Nephron progenitor cell (in vitro differentiated cells): ENCODE results near the gene EVA1A.

Experiments used
- DNase-seq: peaks from one replicate; pipeline ENCODE4 v3.0.0; 2021
- H3K27ac Mint-ChIP-seq: 2 replicates; pipeline ENCODE4 v1.8.0; 2021; ENCODE audit warnings: mild to moderate bottlenecking, moderate library complexity, mixed read lengths
- H3K27me3 Mint-ChIP-seq: 2 replicates; pipeline ENCODE4 v1.8.0; 2021; ENCODE audit warnings: mild to moderate bottlenecking, low read depth, mixed read lengths; ENCODE audit not compliant: poor library complexity
- H3K36me3 Mint-ChIP-seq: 2 replicates; pipeline ENCODE4 v1.8.0; 2021; ENCODE audit warnings: low read depth, mixed read lengths
- H3K4me1 Mint-ChIP-seq: 2 replicates; pipeline ENCODE4 v1.8.0; 2021; ENCODE audit warnings: mixed read lengths
- H3K4me3 Mint-ChIP-seq: 2 replicates; pipeline ENCODE4 v1.8.0; 2021; ENCODE audit warnings: mild to moderate bottlenecking, moderate library complexity, mixed read lengths
- H3K9me3 Mint-ChIP-seq: 2 replicates; pipeline ENCODE4 v1.8.0; 2021; ENCODE audit warnings: mild to moderate bottlenecking, moderate library complexity, mixed read lengths
- TF ChIP-seq, protein P1 (sequence below): fragments of 200-600 bp; sonication (generic); IDR thresholded peaks from 2 replicates; pipeline ENCODE4 v1.5.0; 2021; ENCODE audit warnings: antibody characterized with exemption

Gene EVA1A

DNA sequence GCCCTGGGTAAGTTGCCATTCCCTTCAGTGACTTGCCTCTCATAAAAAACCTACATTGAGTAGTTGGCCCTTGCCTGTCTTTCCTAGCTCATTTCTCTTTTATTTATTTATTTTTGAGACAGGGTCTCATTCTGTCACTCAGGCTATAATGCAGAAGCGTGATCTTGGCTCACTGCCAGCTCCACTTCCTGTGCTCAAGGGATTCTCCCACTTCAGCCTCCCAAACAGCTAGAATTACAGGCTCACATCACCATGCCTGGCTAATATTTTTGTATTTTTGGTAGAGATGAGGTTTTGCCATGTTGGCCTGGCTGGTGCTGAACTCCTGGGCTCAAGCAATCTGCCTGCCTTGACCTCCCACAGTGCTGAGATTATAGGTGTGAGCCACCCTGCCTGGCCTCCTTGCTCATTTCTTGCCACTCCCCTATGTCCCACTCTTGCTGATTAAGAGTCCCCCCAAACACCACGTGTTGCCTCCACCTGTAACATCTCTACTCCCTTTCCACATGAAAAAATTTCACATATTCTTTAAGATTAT, 12.6 kb downstream of the EVA1A start:
- TF ChIP-seq, protein P1, sequence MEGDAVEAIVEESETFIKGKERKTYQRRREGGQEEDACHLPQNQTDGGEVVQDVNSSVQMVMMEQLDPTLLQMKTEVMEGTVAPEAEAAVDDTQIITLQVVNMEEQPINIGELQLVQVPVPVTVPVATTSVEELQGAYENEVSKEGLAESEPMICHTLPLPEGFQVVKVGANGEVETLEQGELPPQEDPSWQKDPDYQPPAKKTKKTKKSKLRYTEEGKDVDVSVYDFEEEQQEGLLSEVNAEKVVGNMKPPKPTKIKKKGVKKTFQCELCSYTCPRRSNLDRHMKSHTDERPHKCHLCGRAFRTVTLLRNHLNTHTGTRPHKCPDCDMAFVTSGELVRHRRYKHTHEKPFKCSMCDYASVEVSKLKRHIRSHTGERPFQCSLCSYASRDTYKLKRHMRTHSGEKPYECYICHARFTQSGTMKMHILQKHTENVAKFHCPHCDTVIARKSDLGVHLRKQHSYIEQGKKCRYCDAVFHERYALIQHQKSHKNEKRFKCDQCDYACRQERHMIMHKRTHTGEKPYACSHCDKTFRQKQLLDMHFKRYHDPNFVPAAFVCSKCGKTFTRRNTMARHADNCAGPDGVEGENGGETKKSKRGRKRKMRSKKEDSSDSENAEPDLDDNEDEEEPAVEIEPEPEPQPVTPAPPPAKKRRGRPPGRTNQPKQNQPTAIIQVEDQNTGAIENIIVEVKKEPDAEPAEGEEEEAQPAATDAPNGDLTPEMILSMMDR = no peak
- peaks cover 15% of the 10 kb centered on the region for H3K36me3 Mint-ChIP-seq
- no peak for DNase-seq
- peaks cover 46% of the 10 kb centered on the region for H3K4me1 Mint-ChIP-seq
- H3K9me3 Mint-ChIP-seq = no peaks in the 10 kb centered on the region
- H3K27me3 Mint-ChIP-seq = no peaks in the 10 kb centered on the region
- peak overlapping the region; percentile 6 for H3K27ac Mint-ChIP-seq
- no peak overlapping the region for H3K4me3 Mint-ChIP-seq

DNA sequence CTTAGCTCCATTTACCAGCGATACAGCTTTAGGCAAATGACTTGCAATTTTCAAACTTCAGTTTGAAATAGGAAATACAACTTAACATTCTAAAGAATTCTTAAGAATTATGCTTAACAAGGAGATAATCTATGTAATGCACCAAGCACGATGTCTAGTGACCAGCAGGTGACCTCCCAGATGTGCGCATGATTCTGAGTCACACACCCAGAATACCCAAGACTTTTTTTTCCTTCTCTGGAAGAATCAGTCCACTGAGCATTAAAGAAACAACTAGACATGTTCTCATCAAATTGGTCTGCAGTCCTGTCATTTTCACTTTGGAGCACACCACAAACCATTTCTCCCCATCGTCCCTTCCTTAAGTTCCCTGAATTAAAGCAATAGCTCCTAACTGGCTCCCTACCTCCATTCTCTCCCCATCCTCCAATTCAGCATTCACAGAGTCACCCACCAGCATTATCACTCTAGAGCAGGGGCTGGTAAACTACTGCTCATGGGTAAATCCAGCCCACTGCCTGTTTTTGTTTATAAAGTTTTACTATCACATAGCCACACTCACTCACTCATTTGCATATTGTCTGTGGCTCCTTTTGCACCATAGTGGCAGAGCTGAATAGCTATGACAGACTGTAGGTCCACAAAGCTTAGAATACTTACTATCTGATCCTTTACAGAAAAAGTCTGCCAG, 13.2 kb downstream of the EVA1A start:
- H3K9me3 Mint-ChIP-seq = peaks cover 1% of the 10 kb centered on the region
- DNase-seq = no peak
- no peaks in the 10 kb centered on the region for H3K27me3 Mint-ChIP-seq
- H3K36me3 Mint-ChIP-seq = peaks cover 15% of the 10 kb centered on the region
- no peak overlapping the region for H3K27ac Mint-ChIP-seq
- peaks cover 40% of the 10 kb centered on the region for H3K4me1 Mint-ChIP-seq
- no peak overlapping the region for H3K4me3 Mint-ChIP-seq
- TF ChIP-seq, protein P1 = no peak

DNA sequence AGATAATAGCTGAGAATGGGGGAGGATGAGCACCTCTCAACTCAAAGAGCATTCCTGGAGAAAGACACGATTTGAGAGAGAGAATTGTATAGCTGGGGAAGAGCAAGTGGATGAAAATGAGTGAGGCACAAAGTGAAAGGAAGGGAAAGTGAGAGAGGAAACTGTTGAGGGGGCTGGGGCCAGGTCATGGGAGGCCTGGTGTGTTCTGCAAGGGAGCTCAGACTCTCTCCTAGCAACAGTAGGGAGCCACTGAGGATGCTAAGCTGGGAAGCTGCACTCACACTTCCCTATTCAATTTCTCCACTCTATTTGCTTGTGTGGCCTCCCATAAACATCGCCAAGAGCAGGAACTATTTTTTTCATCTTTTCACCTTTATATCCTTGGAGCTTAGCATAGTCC, 14.8 kb downstream of the EVA1A start:
- peaks cover 22% of the 10 kb centered on the region for H3K36me3 Mint-ChIP-seq
- H3K9me3 Mint-ChIP-seq = peaks cover 10% of the 10 kb centered on the region
- TF ChIP-seq, protein P1 = no peak
- H3K27me3 Mint-ChIP-seq = no peaks in the 10 kb centered on the region
- H3K4me1 Mint-ChIP-seq = peaks cover 30% of the 10 kb centered on the region
- H3K4me3 Mint-ChIP-seq = no peak overlapping the region
- no peak overlapping the region for H3K27ac Mint-ChIP-seq
- DNase-seq = no peak

DNA sequence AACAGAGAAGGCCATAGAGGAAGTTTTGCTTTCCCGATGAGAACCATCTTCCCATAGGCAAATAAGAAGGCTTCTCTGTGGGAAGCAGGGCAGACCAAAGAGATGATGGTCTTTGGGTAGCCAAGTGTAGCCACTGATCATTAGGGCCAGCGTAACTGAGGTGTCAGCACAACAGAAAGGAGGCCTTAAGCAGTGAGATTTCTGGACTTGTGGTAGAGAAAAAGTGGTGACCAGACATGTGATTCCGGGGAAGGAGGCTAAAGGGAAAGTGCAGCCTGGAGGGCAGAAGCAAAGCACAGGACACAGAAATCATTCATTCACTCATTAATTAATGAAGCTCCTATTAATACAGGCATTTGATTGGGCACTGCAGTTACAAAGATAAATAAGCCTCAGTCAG, 15.4 kb downstream of the EVA1A start:
- no peak overlapping the region for H3K4me3 Mint-ChIP-seq
- TF ChIP-seq, protein P1 = no peak

DNA sequence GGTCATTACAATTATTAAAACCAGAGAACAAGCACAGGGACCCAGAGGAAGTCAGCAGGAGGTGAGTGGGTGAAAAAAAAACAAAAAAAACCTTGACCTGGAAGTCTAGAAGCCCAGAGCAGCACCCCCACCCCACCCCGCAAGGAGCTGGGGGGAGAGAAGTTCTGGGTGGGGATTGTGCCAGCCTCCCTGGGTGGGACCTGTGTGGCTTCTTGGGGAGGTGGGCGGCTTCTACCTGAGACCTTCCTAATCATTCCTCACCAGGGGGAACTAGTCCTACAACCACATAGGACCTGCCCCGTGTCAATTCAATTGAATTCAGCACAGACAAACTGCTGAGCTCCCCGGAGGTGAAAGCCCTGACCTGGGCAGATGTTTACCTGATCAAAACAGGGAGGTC, 17.3 kb downstream of the EVA1A start:
- H3K9me3 Mint-ChIP-seq = peaks cover 15% of the 10 kb centered on the region
- no peak overlapping the region for H3K27ac Mint-ChIP-seq
- DNase-seq = no peak
- TF ChIP-seq, protein P1 = no peak
- H3K27me3 Mint-ChIP-seq = no peaks in the 10 kb centered on the region
- H3K36me3 Mint-ChIP-seq = peaks cover 36% of the 10 kb centered on the region
- no peak overlapping the region for H3K4me3 Mint-ChIP-seq
- H3K4me1 Mint-ChIP-seq = peaks cover 27% of the 10 kb centered on the region

More for the DNA sequence above, 15.4 kb downstream of the EVA1A start:
- peaks cover 29% of the 10 kb centered on the region for H3K4me1 Mint-ChIP-seq
- no peak for DNase-seq
- H3K27me3 Mint-ChIP-seq = no peaks in the 10 kb centered on the region
- H3K36me3 Mint-ChIP-seq = peaks cover 26% of the 10 kb centered on the region
- no peak overlapping the region for H3K27ac Mint-ChIP-seq
- H3K9me3 Mint-ChIP-seq = peaks cover 10% of the 10 kb centered on the region

DNA sequence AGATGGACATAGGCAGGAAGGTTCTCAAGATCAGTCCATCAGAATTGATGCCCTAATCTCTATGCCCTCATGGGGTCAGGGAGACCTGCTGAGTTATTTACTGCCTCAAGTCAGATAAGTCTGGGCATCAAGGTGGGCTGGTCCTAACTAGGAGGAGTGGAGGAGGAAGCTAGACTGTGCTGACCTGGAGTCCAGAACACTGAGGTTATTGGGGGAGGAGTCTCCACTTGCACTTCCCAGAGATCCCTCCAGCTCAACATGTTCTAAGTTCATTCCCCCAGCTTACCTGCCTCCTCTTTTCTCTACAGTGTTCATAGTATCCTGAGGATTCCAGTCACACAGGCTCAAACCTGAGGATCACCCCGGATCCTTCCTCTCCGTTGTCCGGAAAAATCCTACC, 19.3 kb downstream of the EVA1A start:
- TF ChIP-seq, protein P1 = no peak
- Mint-ChIP-seq H3K27ac (no peak overlapping the region), H3K9me3 (peaks cover 32% of the 10 kb centered on the region), H3K4me3 (no peak overlapping the region), H3K36me3 (peaks cover 45% of the 10 kb centered on the region), H3K27me3 (peaks cover 3% of the 10 kb centered on the region), H3K4me1 (peaks cover 16% of the 10 kb centered on the region)
- no peak for DNase-seq
